K562 (cell line): Measurements from ENCODE around the gene GABRB1. TPM values are rescaled to one million over a fixed set of nuclear protein-coding genes. Genes with fewer than 3 reads are reported as not detected.

Experiments
- ATAC-seq: fragments of 200-7000 bp; cut with Tn5 transposase; 3 replicates; pipeline ENCODE4 v1.9.1; 2020; ENCODE audit warnings: moderate library complexity
- BruUV-seq: library from RNA; stranded (reverse); fragments of 400-500 nt; replicated peaks from 2 replicates; lab custom pipeline; 2021; lab: Mats Ljungman, UMichigan
- CTCF ChIA-PET: fragments of 300-600 bp; formaldehyde crosslinking; extraction: SDS; loops from one replicate; lab custom pipeline; 2021; ENCODE audit warnings: low intra/inter-chr PET ratio; lab: Yijun Ruan, JAX
- POLR2A ChIA-PET: fragments of 300-600, 350-650 bp; sonication (Branson Sonifier 250); formaldehyde crosslinking; extraction: SDS; loops from one replicate; lab custom pipeline; 2021; ENCODE audit warnings: antibody characterized with exemption, inconsistent platforms; lab: Yijun Ruan, JAX
- DNase-seq, 4 experiments: peaks; one replicate each; pipeline versions ENCODE4 v3.0.0 to v3.0.0-alpha.2; 2011 to 2018; ENCODE audit warnings: low spot score in 3 of 4, mixed read lengths in 3 of 4; ENCODE audit errors: extremely low read depth in 1 of 4
- FAIRE-seq: peaks from 2 replicates; lab custom pipeline; 2011; peaks lifted over from hg19 to GRCh38; lab: Jason Lieb, UNC
- H2AFZ ChIP-seq: 2 replicates; pipeline ENCODE4 v1.6.0; 2011; ENCODE audit warnings: low read depth, low read length, control low read depth, inconsistent platforms
- H3K27ac ChIP-seq: fragments of 200-600 bp; 3 replicates; pipeline ENCODE4 v1.8.0; 2011; ENCODE audit warnings: low read depth, mild to moderate bottlenecking, control low read depth, inconsistent platforms, low read length, moderate library complexity, mixed read lengths; ENCODE audit errors: extremely low read depth
- H3K27me3 ChIP-seq, 2 experiments: fragments of 300-600 bp in 1 of 2; 2 replicates in 1 of 2; 3 replicates in 1 of 2; pipeline versions ENCODE4 v1.6.0 to v1.8.0; 2011; ENCODE audit warnings: inconsistent platforms in 2 of 2, low read length in 2 of 2, mild to moderate bottlenecking in 1 of 2, mixed read lengths in 1 of 2, moderate library complexity in 1 of 2; ENCODE audit not compliant: control insufficient read depth in 2 of 2, insufficient read depth in 2 of 2
- H3K36me3 ChIP-seq: fragments of 300-600 bp; 3 replicates; pipeline ENCODE4 v1.8.0; 2011; ENCODE audit warnings: mild to moderate bottlenecking, low read length, inconsistent platforms; ENCODE audit not compliant: control insufficient read depth, insufficient read depth
- H3K4me1 ChIP-seq, 2 experiments: fragments of 200-600 bp in 1 of 2; replicated peaks in 1 of 2; 2 replicates in 1 of 2; 3 replicates in 1 of 2; pipeline versions ENCODE4 v1.5.1 to v1.8.0; 2011; ENCODE audit warnings: inconsistent platforms in 2 of 2, low read length in 2 of 2, mild to moderate bottlenecking in 1 of 2, mixed read lengths in 1 of 2, moderate library complexity in 1 of 2; ENCODE audit not compliant: control insufficient read depth in 2 of 2, insufficient read depth in 2 of 2
- H3K4me2 ChIP-seq: 2 replicates; pipeline ENCODE4 v1.6.1; 2011; ENCODE audit warnings: low read length, control low read depth, inconsistent platforms, mixed read lengths; ENCODE audit not compliant: insufficient read depth
- H3K4me3 ChIP-seq: fragments of 200-600 bp; sonication (generic), shearing (Covaris generic); 2 replicates; pipeline ENCODE4 v1.5.1; 2016; ENCODE audit warnings: control low read depth, inconsistent platforms
- H3K79me2 ChIP-seq: fragments of 200-600 bp; 3 replicates; pipeline ENCODE4 v1.8.0; 2011; ENCODE audit warnings: low read length, inconsistent platforms; ENCODE audit not compliant: control insufficient read depth, insufficient read depth
- H3K9ac ChIP-seq, 2 experiments: 2 replicates each; pipeline versions ENCODE4 v1.6.0 to v1.6.1; 2011; ENCODE audit warnings: low read depth in 2 of 2, low read length in 2 of 2, control low read depth in 1 of 2, inconsistent platforms in 1 of 2, mild to moderate bottlenecking in 1 of 2, mixed read lengths in 1 of 2; ENCODE audit not compliant: insufficient read depth in 1 of 2
- H3K9me1 ChIP-seq: one replicate; pipeline ENCODE4 v1.6.0; 2011; ENCODE audit warnings: inconsistent platforms, mild to moderate bottlenecking, low read length, moderate library complexity; ENCODE audit not compliant: control insufficient read depth, insufficient read depth
- H3K9me3 ChIP-seq: replicated peaks from 2 replicates; pipeline ENCODE4 v1.5.1; 2011; ENCODE audit warnings: low read depth, low read length, inconsistent platforms; ENCODE audit not compliant: control insufficient read depth, insufficient read depth
- H4K20me1 ChIP-seq: replicated peaks from 2 replicates; pipeline ENCODE4 v1.6.1; 2011; ENCODE audit warnings: low read length, inconsistent platforms, mixed read lengths; ENCODE audit not compliant: control insufficient read depth, insufficient read depth
- ASH1L ChIP-seq: fragments of 450-650 bp; IDR thresholded peaks from 2 replicates; pipeline ENCODE4 v1.6.1; 2018; ENCODE audit warnings: borderline replicate concordance, mild to moderate bottlenecking, low read depth; ENCODE audit not compliant: partially characterized antibody
- CC2D1A ChIP-seq: fragments of 450-650 bp; IDR thresholded peaks from 2 replicates; pipeline ENCODE4 v1.6.1; 2017; ENCODE audit warnings: mild to moderate bottlenecking
- CCNT2 ChIP-seq: IDR thresholded peaks from 2 replicates; pipeline ENCODE4 v1.6.1; 2011; ENCODE audit warnings: borderline replicate concordance, low read depth, mild to moderate bottlenecking, moderate library complexity, mixed read lengths, low read length; ENCODE audit not compliant: insufficient read length; ENCODE audit errors: extremely low read depth
- FIP1L1 ChIP-seq: fragments of 200-400 bp; formaldehyde crosslinking; IDR thresholded peaks from 2 replicates; pipeline ENCODE4 v1.6.1; 2018; ENCODE audit warnings: mild to moderate bottlenecking, low read depth, low read length; ENCODE audit not compliant: poor library complexity, severe bottlenecking
- FOSL1 ChIP-seq: fragments of 200-800 bp; sonication (Bioruptor generic); conservative IDR thresholded peaks from 2 replicates; pipeline ENCODE4 v1.6.1; 2016; ENCODE audit warnings: missing genetic modification characterization, missing compliant biosample characterization
- GABPB2 ChIP-seq: fragments of 250-450 bp; sonication (Bioruptor Pico); conservative IDR thresholded peaks from 2 replicates; pipeline ENCODE4 v1.5.1; 2021; ENCODE audit warnings: mild to moderate bottlenecking
- KAT7 ChIP-seq: sonication (generic); formaldehyde crosslinking; IDR thresholded peaks from 2 replicates; pipeline ENCODE4 v1.8.0; 2022; ENCODE audit warnings: missing genetic modification reagents, mild to moderate bottlenecking, borderline replicate concordance
- NFRKB ChIP-seq: fragments of 450-650 bp; IDR thresholded peaks from 2 replicates; pipeline ENCODE4 v1.6.1; 2016; ENCODE audit warnings: low read depth
- ZNF431 ChIP-seq: sonication (generic); formaldehyde crosslinking; IDR thresholded peaks from 2 replicates; pipeline ENCODE4 v1.8.0; 2022; ENCODE audit warnings: mild to moderate bottlenecking, missing genetic modification reagents
- WGBS: fragments of 100-300 bp; shearing (Covaris generic); methylation state at CpG from one replicate; pipeline ENCODE4 v1.1.6; 2016; ENCODE audit warnings: low coverage, mixed read lengths; ENCODE audit not compliant: insufficient coverage; ENCODE audit errors: missing lambda C conversion rate; 5-methylcytosine and 5-hydroxymethylcytosine counted together
- in situ Hi-C: fragments of 300-500 bp; cut with MboI; formaldehyde crosslinking; loops from 4 replicates; pipeline ENCODE4 v1.15.0; 2018; ENCODE audit warnings: inconsistent platforms, mixed read lengths
- intact Hi-C: fragments of 100-400 bp; cut with micrococcal nuclease; formaldehyde crosslinking; loops from 2 replicates; pipeline ENCODE4 v1.14.2; 2022
- polyA plus RNA-seq, 8 experiments: library from polyadenylated mRNA; depleted of rRNA in 4 of 8; stranded (reverse) in 5 of 8; unstranded in 3 of 8; fragments of >200 nt; fragmentation: Nextera tagmentation in 2 of 8; fragmentation: Illumina TruSeq in 1 of 8; extraction: Ambion mirVana in 2 of 8; extraction: Trizol in 1 of 8; gene quantifications; 2 replicates each; pipeline versions ENCODE4 v1.2.1 to v1.2.3, GENCODE V29; 2011 to 2014; ENCODE audit warnings: inconsistent platforms in 1 of 8, missing spikeins in 1 of 8
- total RNA-seq, 7 experiments: library from RNA; depleted of rRNA in 6 of 7; stranded (reverse); fragments of >200 nt in 6 of 7; fragmentation: Illumina TruSeq in 2 of 7; extraction: Trizol in 2 of 7; gene quantifications; 2 replicates each; pipeline versions ENCODE4 v1.2.1 to v1.2.3, GENCODE V29; 2011 to 2021; ENCODE audit warnings: low replicate concordance in 1 of 7
- TF ChIP-seq, protein P1 (sequence below): fragments of 250-450 bp; sonication (Bioruptor Pico); IDR thresholded peaks from 2 replicates; pipeline ENCODE4 v1.5.0; 2020; ENCODE audit warnings: mild to moderate bottlenecking

The GABRB1 gene
- total and polyA plus RNA-seq, 9 of the 15 experiments (the other 6 are each of a cell fraction or from before 2014, with no cell fraction given) = not detected

DNA sequence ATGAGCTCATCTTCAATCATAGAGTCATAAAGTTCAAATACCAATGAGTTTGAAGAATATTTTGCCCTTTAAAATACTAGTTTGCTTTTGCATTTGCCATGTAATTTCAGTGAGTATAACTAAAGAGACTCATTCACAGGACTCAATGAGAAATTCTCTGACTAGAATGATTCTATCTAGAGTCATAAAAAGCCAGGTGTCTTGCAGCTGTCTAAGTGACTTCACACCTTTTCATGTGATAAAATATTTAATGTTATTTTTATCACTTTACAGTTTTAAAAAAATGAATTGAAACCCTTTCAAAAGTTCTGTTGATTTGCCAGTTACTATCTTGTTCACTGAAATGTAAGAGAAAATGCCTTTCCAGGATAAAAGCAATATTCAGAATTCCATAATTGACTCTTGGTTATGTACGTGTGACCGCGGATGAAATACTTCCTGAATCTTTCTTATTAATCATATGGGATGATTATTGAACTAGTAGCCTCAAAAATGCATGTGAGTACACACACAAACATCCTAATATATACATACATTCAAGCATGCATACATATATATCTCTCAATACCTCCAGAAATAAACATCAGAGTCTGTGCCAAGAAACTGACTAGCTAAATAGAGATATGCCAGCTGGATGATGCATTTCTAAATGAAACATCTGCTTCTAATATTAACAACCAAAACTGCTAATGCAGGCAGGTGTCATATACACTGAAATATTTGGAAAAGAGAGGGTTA, 87.0 kb downstream of the GABRB1 start:
- BruUV-seq = no TSS peak
- intact Hi-C loops = no loop called here

More for the DNA sequence above, 87.0 kb downstream of the GABRB1 start:
- Histone ChIP-seq H3K4me3 (no peak overlapping the region), H3K4me1 (no peaks in the 10 kb centered on the region), H2AFZ (no peak overlapping the region), H4K20me1 (no peaks in the 10 kb centered on the region), H3K9me1 (no peaks in the 10 kb centered on the region), H3K79me2 (no peaks in the 10 kb centered on the region), H3K27ac (no peak overlapping the region), H3K27me3 (no peaks in the 10 kb centered on the region), H3K9ac (no peak overlapping the region), H3K9me3 (no peaks in the 10 kb centered on the region), H3K4me2 (no peak overlapping the region), H3K36me3 (no peaks in the 10 kb centered on the region)
- 0% methylated on average over 3 of the region's 3 CpGs for WGBS
- ChIA-PET CTCF (no interaction called here), POLR2A (no interaction called here)
- in situ Hi-C loops = no loop called here
- no peak for DNase-seq
- FAIRE-seq = no peak
- no peak for ATAC-seq
- TF ChIP-seq FIP1L1 (no peak), KAT7 (no peak), ASH1L (no peak), GABPB2 (CRISPR knock-in tag) (no peak), CC2D1A (no peak), ZNF431 (CRISPR knock-in tag) (no peak), NFRKB (no peak), FOSL1 (tag) (no peak), CCNT2 (no peak)
- TF ChIP-seq, protein P1, sequence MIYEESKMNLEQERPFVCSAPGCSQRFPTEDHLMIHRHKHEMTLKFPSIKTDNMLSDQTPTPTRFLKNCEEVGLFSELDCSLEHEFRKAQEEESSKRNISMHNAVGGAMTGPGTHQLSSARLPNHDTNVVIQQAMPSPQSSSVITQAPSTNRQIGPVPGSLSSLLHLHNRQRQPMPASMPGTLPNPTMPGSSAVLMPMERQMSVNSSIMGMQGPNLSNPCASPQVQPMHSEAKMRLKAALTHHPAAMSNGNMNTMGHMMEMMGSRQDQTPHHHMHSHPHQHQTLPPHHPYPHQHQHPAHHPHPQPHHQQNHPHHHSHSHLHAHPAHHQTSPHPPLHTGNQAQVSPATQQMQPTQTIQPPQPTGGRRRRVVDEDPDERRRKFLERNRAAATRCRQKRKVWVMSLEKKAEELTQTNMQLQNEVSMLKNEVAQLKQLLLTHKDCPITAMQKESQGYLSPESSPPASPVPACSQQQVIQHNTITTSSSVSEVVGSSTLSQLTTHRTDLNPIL (CRISPR knock-in tag) = no peak
- TF ChIP-seq, all 486 proteins: peak for 0
